MM.1S (cell line): ENCODE results near the gene PCCB.

Experiments
- DNase-seq: peaks from one replicate; pipeline ENCODE4 v3.0.0-alpha.2; 2015
- H2AFZ ChIP-seq: fragments of 300-600 bp; sonication (generic); 2 replicates; pipeline ENCODE4 v1.6.0; 2016; ENCODE audit warnings: antibody characterized with exemption, low read length
- H3F3A ChIP-seq: fragments of 300-600 bp; sonication (generic); 2 replicates; pipeline ENCODE4 v1.6.1; 2016; ENCODE audit warnings: mild to moderate bottlenecking, antibody characterized with exemption, low read length, moderate library complexity, mixed read lengths; ENCODE audit not compliant: insufficient read depth
- H3K27ac ChIP-seq: fragments of 300-600 bp; sonication (generic); 2 replicates; pipeline ENCODE4 v1.5.1; 2016; ENCODE audit warnings: mild to moderate bottlenecking, low read length
- H3K27me3 ChIP-seq: fragments of 300-600 bp; sonication (generic); replicated peaks from 2 replicates; pipeline ENCODE4 v1.6.0; 2016; ENCODE audit warnings: low read length; ENCODE audit not compliant: insufficient read depth
- H3K36me3 ChIP-seq: fragments of 300-600 bp; sonication (generic); replicated peaks from 2 replicates; pipeline ENCODE4 v1.6.1; 2016; ENCODE audit warnings: mild to moderate bottlenecking, low read length, mixed read lengths; ENCODE audit not compliant: insufficient read depth
- H3K4me1 ChIP-seq: fragments of 300-600 bp; sonication (generic); 2 replicates; pipeline ENCODE4 v1.6.1; 2016; ENCODE audit warnings: low read length, mixed read lengths
- H3K4me2 ChIP-seq: fragments of 300-600 bp; sonication (generic); 2 replicates; pipeline ENCODE4 v1.6.0; 2016; ENCODE audit warnings: low read depth, low read length
- H3K4me3 ChIP-seq: fragments of 300-600 bp; sonication (generic); 2 replicates; pipeline ENCODE4 v1.5.1; 2016; ENCODE audit warnings: low read length, mixed read lengths
- H3K79me2 ChIP-seq: fragments of 300-600 bp; sonication (generic); 2 replicates; pipeline ENCODE4 v1.6.1; 2016; ENCODE audit warnings: mixed run types, low read length, mixed read lengths
- H3K9ac ChIP-seq: fragments of 300-600 bp; sonication (generic); 2 replicates; pipeline ENCODE4 v1.6.1; 2016; ENCODE audit warnings: low read length, mixed read lengths
- H3K9me2 ChIP-seq: fragments of 300-600 bp; sonication (generic); replicated peaks from 2 replicates; pipeline ENCODE4 v1.6.1; 2016; ENCODE audit warnings: mild to moderate bottlenecking, low read length, mixed read lengths; ENCODE audit not compliant: insufficient read depth
- H3K9me3 ChIP-seq: fragments of 300-600 bp; sonication (generic); replicated peaks from 2 replicates; pipeline ENCODE4 v1.6.1; 2016; ENCODE audit warnings: mild to moderate bottlenecking, low read length, mixed read lengths; ENCODE audit not compliant: insufficient read depth
- H4K20me1 ChIP-seq: fragments of 300-600 bp; sonication (generic); 2 replicates; pipeline ENCODE4 v1.6.1; 2016; ENCODE audit warnings: mild to moderate bottlenecking, low read length, moderate library complexity, mixed read lengths; ENCODE audit not compliant: insufficient read depth
- EZH2 ChIP-seq: fragments of 300-600 bp; sonication (generic); optimal IDR thresholded peaks from 2 replicates; pipeline ENCODE3; 2017; ENCODE audit warnings: low read depth, mild to moderate bottlenecking, antibody characterized with exemption, low read length, mixed read lengths
- EZH2phosphoT487 ChIP-seq: fragments of 300-600 bp; sonication (generic); IDR thresholded peaks from 2 replicates; pipeline ENCODE4 v1.6.1; 2018; ENCODE audit warnings: antibody characterized with exemption, low read length
- TF ChIP-seq, protein P1 (sequence below): fragments of 300-600 bp; sonication (generic); IDR thresholded peaks from 2 replicates; pipeline ENCODE4 v1.5.1; 2016; ENCODE audit warnings: antibody characterized with exemption, low read length, mixed read lengths

The PCCB gene

GRCh38 chr3:136277115-136277514 is 27.0 kb downstream of the PCCB start:
- peaks cover 34% of the 10 kb centered on the region for H3K4me1 ChIP-seq
- no peak overlapping the region for H3K9ac ChIP-seq
- DNase-seq: no peak
- TF ChIP-seq, protein P1, sequence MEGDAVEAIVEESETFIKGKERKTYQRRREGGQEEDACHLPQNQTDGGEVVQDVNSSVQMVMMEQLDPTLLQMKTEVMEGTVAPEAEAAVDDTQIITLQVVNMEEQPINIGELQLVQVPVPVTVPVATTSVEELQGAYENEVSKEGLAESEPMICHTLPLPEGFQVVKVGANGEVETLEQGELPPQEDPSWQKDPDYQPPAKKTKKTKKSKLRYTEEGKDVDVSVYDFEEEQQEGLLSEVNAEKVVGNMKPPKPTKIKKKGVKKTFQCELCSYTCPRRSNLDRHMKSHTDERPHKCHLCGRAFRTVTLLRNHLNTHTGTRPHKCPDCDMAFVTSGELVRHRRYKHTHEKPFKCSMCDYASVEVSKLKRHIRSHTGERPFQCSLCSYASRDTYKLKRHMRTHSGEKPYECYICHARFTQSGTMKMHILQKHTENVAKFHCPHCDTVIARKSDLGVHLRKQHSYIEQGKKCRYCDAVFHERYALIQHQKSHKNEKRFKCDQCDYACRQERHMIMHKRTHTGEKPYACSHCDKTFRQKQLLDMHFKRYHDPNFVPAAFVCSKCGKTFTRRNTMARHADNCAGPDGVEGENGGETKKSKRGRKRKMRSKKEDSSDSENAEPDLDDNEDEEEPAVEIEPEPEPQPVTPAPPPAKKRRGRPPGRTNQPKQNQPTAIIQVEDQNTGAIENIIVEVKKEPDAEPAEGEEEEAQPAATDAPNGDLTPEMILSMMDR: no peak
- TF ChIP-seq EZH2phosphoT487 (no peak), EZH2 (no peak)
- no peak overlapping the region for H3K4me3 ChIP-seq
- no peak overlapping the region for H2AFZ ChIP-seq
- peaks cover 21% of the 10 kb centered on the region for H3K79me2 ChIP-seq
- no peaks in the 10 kb centered on the region for H3K36me3 ChIP-seq
- H3K9me3 ChIP-seq: no peaks in the 10 kb centered on the region
- no peaks in the 10 kb centered on the region for H4K20me1 ChIP-seq
- H3F3A ChIP-seq: peaks cover 7% of the 10 kb centered on the region; the same call in 1 of the 2 replicates
- H3K27me3 ChIP-seq: no peaks in the 10 kb centered on the region
- peak overlapping the region; percentile 19; the same call in 1 of the 2 replicates for H3K27ac ChIP-seq
- no peaks in the 10 kb centered on the region for H3K9me2 ChIP-seq
- peak overlapping the region; percentile 29; the same call in 1 of the 2 replicates for H3K4me2 ChIP-seq

- peaks cover 18% of the 10 kb centered on the region for H3K79me2 ChIP-seq
- H4K20me1 ChIP-seq: no peaks in the 10 kb centered on the region
- peak overlapping the region; percentile 29; the same call in 1 of the 2 replicates for H3K4me2 ChIP-seq
- peaks cover 7% of the 10 kb centered on the region; the same call in 1 of the 2 replicates for H3F3A ChIP-seq
- no peak overlapping the region for H3K4me3 ChIP-seq
- H3K9me3 ChIP-seq: no peaks in the 10 kb centered on the region
- TF ChIP-seq, protein P1: no peak
- TF ChIP-seq EZH2: no peak
- no peak for TF ChIP-seq EZH2phosphoT487
- no peak overlapping the region for H3K9ac ChIP-seq
- no peak overlapping the region for H2AFZ ChIP-seq
- no peaks in the 10 kb centered on the region for H3K9me2 ChIP-seq
- peak overlapping the region; percentile 19; the same call in 1 of the 2 replicates for H3K27ac ChIP-seq
- H3K27me3 ChIP-seq: no peaks in the 10 kb centered on the region
- H3K36me3 ChIP-seq: no peaks in the 10 kb centered on the region
- peaks cover 39% of the 10 kb centered on the region for H3K4me1 ChIP-seq
- DNase-seq: peak; percentile 20
These were observed 27.5 kb downstream of the PCCB start for GRCh38 chr3:136277634-136278033.

GRCh38 chr3:136279092-136279491 is 29.0 kb downstream of the PCCB start:
- H4K20me1 ChIP-seq: no peaks in the 10 kb centered on the region
- no peak overlapping the region for H3K4me3 ChIP-seq
- peaks cover 5% of the 10 kb centered on the region; the same call in 1 of the 2 replicates for H3K36me3 ChIP-seq
- TF ChIP-seq, protein P1: no peak
- TF ChIP-seq EZH2 (no peak), EZH2phosphoT487 (no peak)
- peaks cover 15% of the 10 kb centered on the region for H3K79me2 ChIP-seq
- no peak overlapping the region for H3K27ac ChIP-seq
- H3K27me3 ChIP-seq: no peaks in the 10 kb centered on the region
- H3F3A ChIP-seq: peaks cover 7% of the 10 kb centered on the region; the same call in 1 of the 2 replicates
- no peaks in the 10 kb centered on the region for H3K9me2 ChIP-seq
- H2AFZ ChIP-seq: no peak overlapping the region
- H3K4me1 ChIP-seq: peaks cover 45% of the 10 kb centered on the region
- no peak overlapping the region for H3K9ac ChIP-seq
- H3K4me2 ChIP-seq: no peak overlapping the region
- H3K9me3 ChIP-seq: no peaks in the 10 kb centered on the region
- no peak for DNase-seq
